Transverse colon (tissue), 4 donors: Measurements from ENCODE around the gene ZNF652. TPM values are rescaled to one million over a fixed set of nuclear protein-coding genes. Genes with fewer than 3 reads are reported as not detected.

ENCODE experiments used
- DNase-seq: peaks from one replicate; pipeline ENCODE4 v3.0.0-alpha.2; 2019
- H3K27ac ChIP-seq, 4 donors: fragments of 200-600 bp; sonication (generic); 2 replicates each; pipeline ENCODE4 v1.5.1; 2016 to 2018; ENCODE audit warnings: inconsistent platforms in 4 of 4
- H3K27me3 ChIP-seq: fragments of 200-600 bp; sonication (generic); 2 replicates; pipeline ENCODE4 v1.5.1; 2017; ENCODE audit warnings: inconsistent platforms
- H3K36me3 ChIP-seq, 4 donors: fragments of 200-600 bp; sonication (generic); 2 replicates each; pipeline ENCODE4 v1.5.1; 2017 to 2019; ENCODE audit warnings: inconsistent platforms in 4 of 4
- H3K4me1 ChIP-seq, 4 donors: fragments of 200-600 bp; sonication (generic); 2 replicates each; pipeline ENCODE4 v1.5.1; 2017 to 2020; ENCODE audit warnings: inconsistent platforms in 4 of 4
- H3K4me3 ChIP-seq, 4 donors: fragments of 200-600 bp; sonication (generic); 1 replicate in 1 of 4; 2 replicates in 3 of 4; pipeline versions ENCODE4 v1.5.1 to v1.6.1; 2017 to 2019; ENCODE audit warnings: inconsistent platforms in 4 of 4
- H3K9me3 ChIP-seq, 2 donors: fragments of 200-600 bp; sonication (generic); 2 replicates each; pipeline ENCODE4 v1.5.1; 2017 to 2019; ENCODE audit warnings: inconsistent platforms in 2 of 2
- EP300 ChIP-seq: sonication (generic); formaldehyde crosslinking; IDR thresholded peaks from one replicate; pipeline ENCODE4 v1.6.1; 2017; ENCODE audit warnings: antibody characterized with exemption, low read depth
- POLR2A ChIP-seq: fragments of 450-650 bp; IDR thresholded peaks from one replicate; pipeline ENCODE4 v1.6.1; 2016; ENCODE audit warnings: antibody characterized with exemption, mild to moderate bottlenecking, moderate library complexity
- POLR2AphosphoS5 ChIP-seq, 3 donors: sonication (generic); formaldehyde crosslinking; IDR thresholded peaks; one replicate each; pipeline ENCODE4 v1.6.1; 2016; ENCODE audit warnings: antibody characterized with exemption in 3 of 3
- WGBS, 2 donors: methylation state at CpG; one replicate each; pipeline ENCODE4 v1.1.5; 2018; ENCODE audit warnings: low coverage in 1 of 2; 5-methylcytosine and 5-hydroxymethylcytosine counted together
- in situ Hi-C, 4 donors: fragments of 200-750 bp; cut with MboI; loops; one replicate each; pipeline versions ENCODE4 v1.15.0 to v1.15.1; 2017; ENCODE audit warnings: low sequenced_read_pairs in 3 of 4, low pct_ligation_motif_present in 1 of 4, low pct_unique_long_range_greater_than_20kb in 1 of 4
- intact Hi-C: fragments of 100-400 bp; cut with DNase I; formaldehyde crosslinking; loops from one replicate; pipeline ENCODE4 v1.15.1; 2023; ENCODE audit warnings: low total_unique reads
- total RNA-seq, 4 donors: library from RNA; depleted of rRNA; stranded (reverse); fragments of >200 nt; gene quantifications; one replicate each; pipeline ENCODE4 v1.1.0, GENCODE V29; 2016
- TF ChIP-seq, protein P1 (sequence below), 5 experiments: fragments of 200-600 bp in 3 of 5; fragments of 450-650 bp in 2 of 5; sonication (generic) in 3 of 5; IDR thresholded peaks; 1 replicate in 2 of 5; 2 replicates in 3 of 5; pipeline ENCODE4 v1.5.1; 2016 to 2017; ENCODE audit warnings: antibody characterized with exemption in 5 of 5, inconsistent platforms in 3 of 5, mild to moderate bottlenecking in 2 of 5, moderate library complexity in 1 of 5

Gene ZNF652
- 10 to 100 TPM; 25.8 to 55.6 (median 50.2) TPM for total RNA-seq

DNA sequence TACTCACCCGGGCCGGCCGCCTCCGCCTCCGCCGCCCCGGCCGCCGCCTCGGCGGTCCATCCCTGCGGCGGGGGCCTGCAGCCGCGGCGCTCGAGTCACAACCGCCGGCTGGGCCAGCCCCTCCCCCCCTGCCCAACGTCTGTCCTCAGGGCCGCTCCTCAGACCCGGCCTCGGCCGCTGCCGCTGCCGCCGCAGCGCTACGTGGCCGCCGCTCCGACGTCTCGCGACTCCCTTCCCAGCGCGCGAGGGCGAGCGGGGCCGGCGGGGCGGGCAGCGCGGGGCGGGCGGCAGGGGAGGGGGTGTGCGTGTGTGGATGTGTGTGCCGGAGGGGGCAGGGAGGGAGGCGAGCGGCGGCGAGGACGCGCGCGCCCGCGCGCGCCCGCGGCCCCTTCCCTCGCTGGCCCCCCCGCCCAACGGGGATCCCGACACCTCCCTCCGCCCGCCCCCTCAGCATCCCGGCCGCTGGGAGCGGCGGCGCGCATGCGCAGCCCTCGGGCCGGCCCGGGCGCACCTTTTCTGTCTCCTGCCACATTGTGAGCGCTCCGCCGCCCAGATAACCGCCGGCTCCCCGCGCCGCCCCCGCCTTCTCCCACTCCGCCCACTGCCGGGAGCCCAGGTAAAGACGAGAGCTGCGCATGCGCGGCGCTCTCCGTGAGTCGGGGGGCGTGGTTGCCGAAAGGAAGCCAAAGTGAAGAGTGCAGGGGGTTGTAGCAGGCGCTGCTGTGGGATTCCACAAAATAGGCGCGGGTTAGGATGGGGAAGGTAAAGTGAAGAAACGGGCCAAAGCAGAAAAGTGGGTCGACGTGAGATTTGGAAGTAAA lies at the start of gene ZNF652:
TSS of gene ZNF652 (minus strand) at position 349 of the 821 bp plus-strand sequence. CDS start 44,525 bp downstream, outside the sequence.
- Histone ChIP-seq H3K27me3 (no peaks in the 10 kb centered on the region), H3K36me3 (no peaks in the 10 kb centered on the region), H3K9me3 (no peaks in the 10 kb centered on the region), H3K4me1 (peaks cover 18 to 45% (median 29%) of the 10 kb centered on the region in 4 donors), H3K4me3 (peak within 1 kb of the TSS; percentile 77 to 95 (median 86)), H3K27ac (peak within 1 kb of the TSS; percentile 92 to 98 (median 98))
- intact Hi-C loops (no loop called here), in situ Hi-C loops (no loop called here)
- 1 to 4% methylated on average over 5 to 25 of the region's 106 CpGs for WGBS, 2 donors
- TF ChIP-seq, protein P1, sequence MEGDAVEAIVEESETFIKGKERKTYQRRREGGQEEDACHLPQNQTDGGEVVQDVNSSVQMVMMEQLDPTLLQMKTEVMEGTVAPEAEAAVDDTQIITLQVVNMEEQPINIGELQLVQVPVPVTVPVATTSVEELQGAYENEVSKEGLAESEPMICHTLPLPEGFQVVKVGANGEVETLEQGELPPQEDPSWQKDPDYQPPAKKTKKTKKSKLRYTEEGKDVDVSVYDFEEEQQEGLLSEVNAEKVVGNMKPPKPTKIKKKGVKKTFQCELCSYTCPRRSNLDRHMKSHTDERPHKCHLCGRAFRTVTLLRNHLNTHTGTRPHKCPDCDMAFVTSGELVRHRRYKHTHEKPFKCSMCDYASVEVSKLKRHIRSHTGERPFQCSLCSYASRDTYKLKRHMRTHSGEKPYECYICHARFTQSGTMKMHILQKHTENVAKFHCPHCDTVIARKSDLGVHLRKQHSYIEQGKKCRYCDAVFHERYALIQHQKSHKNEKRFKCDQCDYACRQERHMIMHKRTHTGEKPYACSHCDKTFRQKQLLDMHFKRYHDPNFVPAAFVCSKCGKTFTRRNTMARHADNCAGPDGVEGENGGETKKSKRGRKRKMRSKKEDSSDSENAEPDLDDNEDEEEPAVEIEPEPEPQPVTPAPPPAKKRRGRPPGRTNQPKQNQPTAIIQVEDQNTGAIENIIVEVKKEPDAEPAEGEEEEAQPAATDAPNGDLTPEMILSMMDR (IDR thresholded peaks at IDR 0.05): no peak
- TF ChIP-seq EP300 (no peak), POLR2A (no peak), POLR2AphosphoS5 (IDR thresholded peaks at IDR 0.05) (peak in 1 of 3 donors; percentile 51)
- peak; percentile 97 for DNase-seq

DNA sequence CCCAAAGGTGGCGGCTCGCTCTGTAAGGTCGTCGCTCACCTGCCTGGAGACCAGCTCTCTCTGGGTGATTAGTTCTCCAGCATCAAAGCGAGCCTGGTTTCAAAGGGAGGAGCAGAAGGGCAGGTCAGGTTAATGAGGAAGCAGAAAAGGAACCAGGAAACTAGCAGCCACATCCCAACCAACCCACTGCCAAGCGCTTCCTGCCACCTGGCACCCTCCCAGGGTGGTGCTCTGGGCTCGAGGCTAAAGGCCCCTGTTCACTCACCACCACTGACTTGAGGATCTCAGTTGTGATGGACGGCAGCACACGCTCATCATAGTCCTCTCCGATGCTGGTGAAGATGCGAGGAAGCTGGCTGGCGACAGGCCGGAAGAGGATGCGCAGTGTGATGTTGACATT lies 47.0 kb upstream of the ZNF652 start:
- no peaks in the 10 kb centered on the region for H3K9me3 ChIP-seq
- WGBS, 2 donors: 64 to 73% methylated on average over 6 to 14 of the region's 14 CpGs
- peaks cover 0 to 62% (median 30%) of the 10 kb centered on the region in 4 donors for H3K36me3 ChIP-seq
- in situ Hi-C loops: loop anchor here in 3 of 4 donors (10.0 to 25.0 kb wide), 2 partner anchors 146 to 303 kb away; partner anchors contain the start of gene SLC35B1 (in 1 of the 3)
- H3K27ac ChIP-seq: peak overlapping the region; percentile 61 to 80 (median 68)
- TF ChIP-seq POLR2A: no peak
- peak in 1 of 3 donors; percentile 18 for TF ChIP-seq POLR2AphosphoS5 (IDR thresholded peaks at IDR 0.05)
- no peak overlapping the region for H3K4me3 ChIP-seq
- H3K4me1 ChIP-seq: peaks cover 14 to 33% (median 21%) of the 10 kb centered on the region in 4 donors
- H3K27me3 ChIP-seq: no peaks in the 10 kb centered on the region
- DNase-seq: peak; percentile 71
- intact Hi-C loops: no loop called here

DNA sequence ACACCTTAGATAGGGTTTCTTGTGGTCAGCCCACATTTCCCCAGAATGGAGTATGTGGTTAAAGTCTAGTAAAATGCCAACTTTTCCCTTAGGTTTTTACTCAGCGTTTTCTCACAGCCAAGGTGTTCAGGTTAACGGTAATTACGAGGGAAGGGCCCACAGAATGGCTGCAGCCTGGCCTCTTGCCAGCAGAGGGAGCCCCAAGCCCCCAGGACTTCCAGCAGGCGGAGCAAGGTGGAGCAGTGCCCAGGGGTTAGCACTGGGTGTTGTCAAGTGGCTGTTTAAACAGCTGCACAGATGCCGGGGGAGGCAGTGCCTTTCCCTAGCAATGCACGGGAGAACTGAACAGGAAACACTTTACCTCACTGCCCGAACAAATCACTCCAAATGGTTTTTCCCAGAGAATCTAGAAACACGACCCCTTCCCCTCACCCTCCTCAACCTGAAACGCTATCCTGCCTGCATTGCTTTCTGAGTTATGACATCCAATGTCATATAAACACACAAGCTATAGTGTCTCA lies 46.0 kb upstream of the ZNF652 start:
- intact Hi-C loops (no loop called here), in situ Hi-C loops (loop anchor here in 3 of 4 donors (10.0 to 25.0 kb wide), 2 partner anchors 147 to 304 kb away; partner anchors contain the start of gene SLC35B1 (in 1 of the 3))
- Histone ChIP-seq H3K36me3 (peaks cover 0 to 66% (median 30%) of the 10 kb centered on the region in 4 donors), H3K9me3 (no peaks in the 10 kb centered on the region), H3K4me1 (peaks cover 8 to 26% (median 15%) of the 10 kb centered on the region in 4 donors), H3K27ac (peak overlapping the region; percentile 61 to 80 (median 68)), H3K27me3 (no peaks in the 10 kb centered on the region), H3K4me3 (no peak overlapping the region)
- DNase-seq: peak; percentile 91
- 14 to 17% methylated on average over 3 to 9 of the region's 9 CpGs for WGBS, 2 donors
- TF ChIP-seq POLR2AphosphoS5 (IDR thresholded peaks at IDR 0.05): peak in 1 of 3 donors; percentile 28
- peak; percentile 26 for TF ChIP-seq POLR2A
- TF ChIP-seq, protein P1 (IDR thresholded peaks at IDR 0.05): peak; percentile 64 to 94 (median 83)
- TF ChIP-seq EP300: no peak

DNA sequence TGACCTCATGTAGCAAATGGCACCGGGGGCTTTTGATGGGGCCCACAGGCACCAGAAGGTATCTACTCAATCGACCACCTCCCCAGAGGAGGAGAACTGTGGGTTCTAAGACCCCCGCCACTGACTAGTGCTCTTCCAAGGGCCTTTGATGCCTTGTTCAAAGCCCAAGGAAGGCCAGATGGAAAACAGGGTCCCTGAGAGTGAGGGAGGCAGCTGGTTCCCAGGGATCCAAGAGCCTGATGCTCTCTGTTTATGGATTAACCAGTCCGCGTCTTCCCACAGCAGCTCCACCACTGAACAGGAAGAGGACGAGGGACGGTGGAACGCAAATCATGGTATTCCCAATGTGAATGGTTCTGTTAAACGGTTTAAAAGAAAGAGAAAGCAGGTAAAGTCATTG lies 45.0 kb upstream of the ZNF652 start:
- intact Hi-C loops (no loop called here), in situ Hi-C loops (loop anchor here in 3 of 4 donors (10.0 to 25.0 kb wide), 2 partner anchors 148 to 305 kb away; partner anchors contain the start of gene SLC35B1 (in 1 of the 3))
- Histone ChIP-seq H3K27me3 (no peaks in the 10 kb centered on the region), H3K36me3 (peaks cover 0 to 60% (median 27%) of the 10 kb centered on the region in 4 donors), H3K27ac (no peak overlapping the region), H3K9me3 (no peaks in the 10 kb centered on the region), H3K4me3 (no peak overlapping the region), H3K4me1 (peaks cover 8 to 26% (median 15%) of the 10 kb centered on the region in 4 donors)
- TF ChIP-seq POLR2AphosphoS5 (IDR thresholded peaks at IDR 0.05) (no peak), EP300 (no peak), POLR2A (no peak)
- TF ChIP-seq, protein P1 (IDR thresholded peaks at IDR 0.05): no peak
- WGBS, 2 donors: 87% methylated on average over 9 of the region's 9 CpGs; no CpG with 5 or more reads in 1 of the 2 donors
- DNase-seq: no peak
